ENCODE results near the gene ZSCAN10.

Gene ZSCAN10

DNA sequence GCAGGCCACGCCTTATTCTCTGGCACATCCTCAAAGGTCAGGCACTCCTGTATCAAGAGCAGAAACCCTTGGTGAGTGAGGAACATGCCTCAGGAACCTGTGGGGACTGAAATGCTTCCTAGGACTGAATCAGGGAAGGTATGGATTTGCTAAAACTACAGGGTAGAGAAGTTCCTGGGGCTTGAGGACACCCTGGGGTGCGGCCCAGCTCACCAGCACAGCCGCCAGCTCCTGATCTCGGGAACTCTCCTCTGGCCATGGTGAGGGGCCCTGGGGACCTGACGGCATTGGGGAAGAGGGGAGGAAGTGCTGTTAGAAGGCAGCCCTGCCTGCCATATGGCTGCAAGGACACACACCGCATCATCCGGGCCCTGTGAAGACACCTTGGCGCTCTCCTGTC, 7.5 kb downstream of the ZSCAN10 start:
- H3K4me3 ChIP-seq (ENCODE audit: low read depth, low read length), result no peak overlapping the region
- in situ Hi-C loops (cut with HindIII; ENCODE audit: low sequenced_read_pairs), result no loop called here
- TF ChIP-seq, protein P1, sequence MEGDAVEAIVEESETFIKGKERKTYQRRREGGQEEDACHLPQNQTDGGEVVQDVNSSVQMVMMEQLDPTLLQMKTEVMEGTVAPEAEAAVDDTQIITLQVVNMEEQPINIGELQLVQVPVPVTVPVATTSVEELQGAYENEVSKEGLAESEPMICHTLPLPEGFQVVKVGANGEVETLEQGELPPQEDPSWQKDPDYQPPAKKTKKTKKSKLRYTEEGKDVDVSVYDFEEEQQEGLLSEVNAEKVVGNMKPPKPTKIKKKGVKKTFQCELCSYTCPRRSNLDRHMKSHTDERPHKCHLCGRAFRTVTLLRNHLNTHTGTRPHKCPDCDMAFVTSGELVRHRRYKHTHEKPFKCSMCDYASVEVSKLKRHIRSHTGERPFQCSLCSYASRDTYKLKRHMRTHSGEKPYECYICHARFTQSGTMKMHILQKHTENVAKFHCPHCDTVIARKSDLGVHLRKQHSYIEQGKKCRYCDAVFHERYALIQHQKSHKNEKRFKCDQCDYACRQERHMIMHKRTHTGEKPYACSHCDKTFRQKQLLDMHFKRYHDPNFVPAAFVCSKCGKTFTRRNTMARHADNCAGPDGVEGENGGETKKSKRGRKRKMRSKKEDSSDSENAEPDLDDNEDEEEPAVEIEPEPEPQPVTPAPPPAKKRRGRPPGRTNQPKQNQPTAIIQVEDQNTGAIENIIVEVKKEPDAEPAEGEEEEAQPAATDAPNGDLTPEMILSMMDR (IDR thresholded peaks at IDR 0.05; ENCODE audit: low read depth, low read length), result no peak
- no peak for DNase-seq (ENCODE audit: low read depth, low spot score)

DNA sequence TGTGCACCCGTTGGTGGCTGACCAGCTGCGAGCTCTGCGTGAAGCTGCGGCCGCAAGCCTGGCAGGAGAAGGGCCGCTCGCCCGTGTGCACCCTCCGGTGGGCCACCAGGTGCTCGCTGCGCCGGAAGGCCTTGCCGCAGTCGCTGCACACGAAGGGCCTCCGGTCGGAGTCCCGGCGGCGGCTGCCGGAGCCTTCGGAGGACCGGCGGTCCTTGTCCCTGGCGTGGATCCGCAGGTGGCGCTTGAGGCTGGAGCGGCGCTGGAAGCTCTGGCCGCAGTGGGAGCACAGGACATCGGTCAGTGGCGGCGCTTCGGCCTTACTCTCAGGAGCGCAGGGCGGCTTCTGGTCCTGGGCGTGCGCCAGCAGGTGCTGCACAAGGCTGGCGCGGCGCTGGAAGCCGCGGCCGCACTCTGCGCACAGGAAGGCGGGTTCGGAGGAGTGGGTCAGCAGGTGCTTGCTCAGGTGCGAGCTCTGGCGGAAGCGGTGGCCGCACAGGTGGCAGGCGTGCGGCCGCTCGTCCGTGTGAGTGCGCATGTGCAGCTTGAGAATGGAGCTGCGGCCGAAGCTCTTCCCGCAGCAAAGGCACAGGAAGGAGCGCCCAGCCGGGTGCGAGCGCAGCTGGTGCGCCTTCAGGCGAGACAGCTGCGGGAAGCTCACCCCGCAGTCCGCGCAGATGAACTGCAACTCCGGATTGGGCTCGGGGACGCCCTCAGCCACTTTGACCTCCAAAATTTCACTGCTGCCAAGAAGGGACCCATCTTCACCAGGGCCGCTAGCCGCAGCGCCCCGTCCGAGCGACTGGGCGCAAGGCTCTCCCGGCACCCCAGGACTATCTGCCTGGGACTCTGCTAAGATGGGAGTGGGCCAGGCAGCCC, 9.1 kb downstream of the ZSCAN10 start:
- TF ChIP-seq, protein P1 (IDR thresholded peaks at IDR 0.05; ENCODE audit: low read depth, low read length), result no peak
- no peak overlapping the region for H3K4me3 ChIP-seq (ENCODE audit: low read depth, low read length)
- in situ Hi-C loops (cut with HindIII; ENCODE audit: low sequenced_read_pairs), result no loop called here
- no peak for DNase-seq (ENCODE audit: low read depth, low spot score)

DNA sequence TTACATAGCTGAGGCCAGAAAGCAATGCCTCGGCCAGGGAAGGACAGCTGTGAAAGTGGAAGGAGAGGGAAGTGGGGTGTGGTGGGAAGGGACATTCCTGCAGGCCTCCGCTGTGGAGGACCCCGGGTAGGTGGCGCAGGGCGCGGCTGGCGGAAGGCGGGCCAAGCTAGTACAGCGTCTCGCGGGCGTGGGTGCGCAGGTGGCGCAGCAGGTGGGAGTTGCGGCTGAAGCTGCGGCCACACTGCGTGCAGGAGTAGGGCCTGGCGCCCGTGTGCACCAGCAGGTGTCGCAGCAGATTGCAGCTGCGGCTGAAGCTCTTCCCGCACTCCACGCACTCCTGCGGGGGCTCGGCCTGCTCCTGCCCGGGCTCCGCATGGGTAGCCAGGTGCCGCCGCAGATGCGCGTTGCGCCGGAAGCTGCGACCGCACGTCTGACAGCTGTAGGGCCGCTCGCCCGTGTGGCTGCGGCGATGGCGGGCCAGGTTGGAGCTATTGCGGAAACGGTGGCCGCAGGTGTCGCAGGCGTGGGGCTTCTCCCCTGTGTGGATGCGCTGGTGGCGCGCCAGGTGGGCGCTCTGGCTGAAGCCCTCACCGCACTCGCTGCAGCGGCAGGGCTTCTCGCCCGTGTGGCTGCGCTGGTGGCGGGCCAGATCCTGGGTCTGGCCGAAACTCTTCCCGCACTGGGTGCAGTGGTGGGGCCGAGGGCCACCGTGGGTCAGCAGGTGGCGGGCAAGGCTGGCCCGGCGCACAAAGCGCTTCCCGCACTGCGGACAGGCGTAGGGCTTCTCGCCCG, 10.0 kb downstream of the ZSCAN10 start:
- in situ Hi-C loops (cut with HindIII; ENCODE audit: low sequenced_read_pairs), result no loop called here
- no peak for DNase-seq (ENCODE audit: low read depth, low spot score)
- TF ChIP-seq, protein P1 (IDR thresholded peaks at IDR 0.05; ENCODE audit: low read depth, low read length), result no peak
- H3K4me3 ChIP-seq (ENCODE audit: low read depth, low read length), result no peak overlapping the region

DNA sequence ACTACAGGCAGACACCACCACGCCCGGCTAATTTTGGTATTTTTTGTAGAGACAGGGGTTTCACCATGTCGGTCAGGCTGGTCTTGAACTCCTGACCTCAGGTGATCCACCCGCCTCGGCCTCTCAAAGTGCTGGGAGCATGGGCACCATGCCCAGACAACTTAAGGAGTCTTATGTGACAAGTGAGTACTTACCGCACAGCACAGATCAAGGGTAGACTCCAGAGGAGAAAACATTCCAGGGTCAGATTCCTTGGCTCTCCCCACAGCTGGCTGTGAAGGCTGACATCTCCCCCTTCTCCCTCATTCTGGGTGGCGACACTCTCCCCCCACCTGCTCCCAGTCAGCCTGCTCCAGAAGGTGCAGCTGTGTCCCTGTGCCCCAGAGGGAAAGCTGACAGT, 10.6 kb downstream of the ZSCAN10 start:
- TF ChIP-seq, protein P1 (IDR thresholded peaks at IDR 0.05; ENCODE audit: low read depth, low read length), result no peak

DNA sequence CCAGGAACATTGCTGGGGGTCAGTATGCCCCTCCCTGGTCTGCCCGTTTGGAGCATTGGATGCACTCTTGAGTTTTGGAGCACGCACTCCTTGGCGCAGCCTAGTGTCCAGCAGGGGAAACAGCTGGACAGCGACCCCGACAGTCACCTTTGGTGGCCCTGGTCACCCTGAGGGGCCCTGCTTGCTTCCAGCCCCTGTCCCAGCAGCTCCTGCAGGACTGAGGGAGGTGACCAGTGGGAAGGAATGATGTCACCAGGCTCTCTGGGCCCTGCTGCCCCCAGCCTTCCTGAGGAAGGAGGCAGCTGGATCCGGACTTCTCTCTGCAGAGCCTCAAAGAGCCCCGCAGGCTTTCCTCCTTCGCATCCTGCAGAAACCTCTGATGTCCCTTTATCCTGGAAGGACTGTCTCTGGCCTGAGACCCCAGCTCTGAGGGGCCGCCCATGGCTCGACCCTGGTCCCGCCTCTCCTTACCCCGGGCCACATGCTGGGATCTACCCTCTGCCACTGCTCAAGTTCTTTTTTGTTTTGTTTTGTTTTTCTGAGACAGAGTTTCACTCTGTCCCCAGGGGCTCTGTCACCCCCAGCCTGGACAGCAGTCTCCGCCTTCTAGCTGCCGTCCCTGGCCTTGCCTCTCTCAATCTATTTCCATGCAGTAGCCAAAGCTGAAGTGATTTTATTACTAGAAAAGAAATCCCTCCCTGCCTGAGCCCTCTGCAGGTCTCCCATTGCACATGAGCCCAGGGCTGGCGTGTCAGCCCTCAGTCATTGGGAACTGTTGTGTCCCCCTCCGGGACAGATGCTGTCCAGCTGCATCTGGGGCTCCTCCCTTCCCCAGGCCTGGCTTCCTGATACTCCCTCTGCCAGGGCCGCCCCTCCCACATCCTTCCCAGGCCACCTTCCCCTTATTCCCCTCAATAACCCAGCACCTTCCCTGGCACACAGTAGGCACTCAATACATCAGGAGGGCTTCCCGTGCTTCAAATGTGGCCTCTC, 11.6 kb downstream of the ZSCAN10 start:
- in situ Hi-C loops (cut with HindIII; ENCODE audit: low sequenced_read_pairs), result no loop called here
- no peak for DNase-seq (ENCODE audit: low read depth, low spot score)
- TF ChIP-seq, protein P1 (IDR thresholded peaks at IDR 0.05; ENCODE audit: low read depth, low read length), result peak; percentile 34
- H3K4me3 ChIP-seq (ENCODE audit: low read depth, low read length), result no peak overlapping the region

More for the DNA sequence above, 10.6 kb downstream of the ZSCAN10 start:
- DNase-seq (ENCODE audit: low read depth, low spot score), result no peak
- in situ Hi-C loops (cut with HindIII; ENCODE audit: low sequenced_read_pairs), result no loop called here
- no peak overlapping the region for H3K4me3 ChIP-seq (ENCODE audit: low read depth, low read length)
